ENCODE measurements around the gene SEMA6A. TPM values are rescaled to one million over a fixed set of nuclear protein-coding genes. Genes with fewer than 3 reads are reported as not detected.
"Not testable (repeated sequence)": the region's sequence is repeated elsewhere in the genome, so short reads cannot be mapped to it uniquely, and the experiment has no call there.

The SEMA6A gene
- total RNA-seq, 1 experiment from 2014 or later = not detected

- no peaks in the 10 kb centered on the region for H4K20me1 ChIP-seq (ENCODE audit: low read length)
- H3K9me2 ChIP-seq (replicated peaks; ENCODE audit: low read length) = no peaks in the 10 kb centered on the region
- H3K9me3 ChIP-seq (ENCODE audit: low read length) = peaks cover 5% of the 10 kb centered on the region; the same call in 1 of the 2 replicates
- H3K36me3 ChIP-seq (ENCODE audit: low read depth, low read length) = no peaks in the 10 kb centered on the region; the same call in 1 of the 2 replicates
- H3K4me2 ChIP-seq (ENCODE audit: low read length) = no peak overlapping the region
- TF ChIP-seq EZH2 (IDR thresholded peaks at IDR 0.05; ENCODE audit: low read length, unreplicated experiment) (no peak), EZH2phosphoT487 (IDR thresholded peaks at IDR 0.05; ENCODE audit: borderline replicate concordance, low read length) (no peak)
- no peak overlapping the region for H2AFZ ChIP-seq (ENCODE audit: low read length)
- no peak overlapping the region for H3K27ac ChIP-seq (ENCODE audit: low read length)
- BruUV-seq (replicated peaks) = no TSS peak
- intact Hi-C loops (cut with micrococcal nuclease) = no loop called here
- DNase-seq = no peak
- H3F3A ChIP-seq (ENCODE audit: low read length, unreplicated experiment) = no peaks in the 10 kb centered on the region
- no peak overlapping the region for H3K9ac ChIP-seq (ENCODE audit: low read length)
- ATAC-seq = no peak
- H3K79me2 ChIP-seq (ENCODE audit: low read length) = no peaks in the 10 kb centered on the region
- POLR2A ChIA-PET (ENCODE audit: unreplicated experiment) = no interaction called here
- H3K4me3 ChIP-seq (ENCODE audit: low read length) = no peak overlapping the region
- H3K27me3 ChIP-seq (ENCODE audit: low read length) = no peaks in the 10 kb centered on the region
- H3K4me1 ChIP-seq (ENCODE audit: insufficient read depth, low read length) = peaks cover 6% of the 10 kb centered on the region; the same call in 1 of the 2 replicates
- CTCF ChIA-PET = no interaction called here
Measured at GRCh38 chr5:116546033-116546742, 28.4 kb downstream of the SEMA6A start.

DNA sequence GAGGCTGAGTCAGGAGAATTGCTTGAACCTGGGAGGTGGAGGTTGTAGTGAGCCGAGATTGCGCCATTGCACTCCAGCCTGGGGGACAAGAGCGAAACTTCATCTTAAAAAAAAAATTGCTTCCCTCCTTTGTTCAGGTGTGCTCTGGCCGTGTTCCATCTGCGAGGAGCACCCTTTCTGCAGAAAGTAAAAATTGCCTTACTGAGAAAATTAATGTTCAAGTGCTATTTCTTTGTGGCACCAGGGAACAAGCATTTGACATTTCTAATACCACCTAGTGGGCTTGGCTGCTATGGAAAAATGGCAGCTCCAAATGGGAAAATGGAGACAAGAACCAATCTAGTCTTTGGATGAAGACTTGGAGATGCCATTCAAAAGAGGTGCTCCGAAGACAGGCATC, 29.2 kb downstream of the SEMA6A start:
- BruUV-seq (replicated peaks); DNase-seq; intact Hi-C loops (cut with micrococcal nuclease): not testable (repeated sequence)

DNA sequence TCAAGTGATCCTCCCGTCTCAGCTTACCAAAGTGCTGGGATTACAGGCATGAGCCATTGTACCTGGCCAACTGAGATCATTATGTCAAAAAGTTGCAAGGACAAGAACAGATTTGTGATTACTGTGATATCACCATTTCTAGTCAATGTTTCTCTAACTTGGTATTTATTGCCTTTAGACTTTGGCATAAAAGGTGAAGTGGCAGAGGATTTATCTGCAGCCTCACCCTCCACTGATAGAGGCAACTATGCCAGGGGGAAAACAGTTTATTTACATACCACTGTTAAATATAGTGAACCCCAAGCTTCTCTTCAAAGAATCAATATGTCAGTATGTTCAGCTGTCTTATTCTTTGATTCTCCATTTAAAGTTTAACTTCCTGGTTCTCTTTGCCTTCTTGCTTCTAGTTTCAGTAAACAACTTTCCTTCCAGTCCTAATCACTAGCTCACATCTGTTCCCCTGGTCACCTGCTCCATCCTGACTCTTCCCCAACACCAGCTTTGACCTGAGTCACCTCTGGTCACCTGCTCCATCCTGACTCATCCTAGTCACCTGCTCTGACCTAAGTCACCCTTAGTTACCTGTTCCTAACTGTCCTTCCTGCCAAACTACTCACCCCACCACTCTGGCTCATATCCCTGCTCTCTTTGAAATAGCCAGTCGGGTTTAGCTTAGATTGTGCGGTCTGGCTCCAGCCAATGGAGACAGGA, 29.9 kb downstream of the SEMA6A start:
- no peaks in the 10 kb centered on the region for H3K79me2 ChIP-seq (ENCODE audit: low read length)
- CTCF ChIA-PET = no interaction called here

More for the DNA sequence above, 29.2 kb downstream of the SEMA6A start:
- H3K9me2 ChIP-seq (replicated peaks; ENCODE audit: low read length); H3K9ac ChIP-seq (ENCODE audit: low read length); H3F3A ChIP-seq (ENCODE audit: low read length, unreplicated experiment); H3K27me3 ChIP-seq (ENCODE audit: low read length); H3K9me3 ChIP-seq (ENCODE audit: low read length); H3K4me1 ChIP-seq (ENCODE audit: insufficient read depth, low read length); H3K79me2 ChIP-seq (ENCODE audit: low read length); POLR2A ChIA-PET (ENCODE audit: unreplicated experiment); CTCF ChIA-PET; H3K4me2 ChIP-seq (ENCODE audit: low read length); H4K20me1 ChIP-seq (ENCODE audit: low read length); H3K27ac ChIP-seq (ENCODE audit: low read length); H3K4me3 ChIP-seq (ENCODE audit: low read length); H3K36me3 ChIP-seq (ENCODE audit: low read depth, low read length); ATAC-seq; H2AFZ ChIP-seq (ENCODE audit: low read length): not testable (repeated sequence)

More for the DNA sequence above, 29.9 kb downstream of the SEMA6A start:
- Histone ChIP-seq H3K27me3 (ENCODE audit: low read length) (no peaks in the 10 kb centered on the region), H3K27ac (ENCODE audit: low read length) (no peak overlapping the region), H3F3A (ENCODE audit: low read length, unreplicated experiment) (no peaks in the 10 kb centered on the region), H3K4me3 (ENCODE audit: low read length) (no peak overlapping the region), H3K9me2 (replicated peaks; ENCODE audit: low read length) (no peaks in the 10 kb centered on the region), H3K9ac (ENCODE audit: low read length) (no peak overlapping the region), H3K9me3 (ENCODE audit: low read length) (peaks cover 5% of the 10 kb centered on the region; the same call in 1 of the 2 replicates), H2AFZ (ENCODE audit: low read length) (no peak overlapping the region), H4K20me1 (ENCODE audit: low read length) (no peaks in the 10 kb centered on the region), H3K36me3 (ENCODE audit: low read depth, low read length) (no peaks in the 10 kb centered on the region; the same call in 1 of the 2 replicates), H3K4me1 (ENCODE audit: insufficient read depth, low read length) (peaks cover 6% of the 10 kb centered on the region; the same call in 1 of the 2 replicates), H3K4me2 (ENCODE audit: low read length) (no peak overlapping the region)
- no TSS peak for BruUV-seq (replicated peaks)
- no peak for DNase-seq
- TF ChIP-seq CTCF (conservative IDR thresholded peaks at IDR 0.05; ENCODE audit: low read depth, low read length) (no peak), EZH2phosphoT487 (IDR thresholded peaks at IDR 0.05; ENCODE audit: borderline replicate concordance, low read length) (no peak), EZH2 (IDR thresholded peaks at IDR 0.05; ENCODE audit: low read length, unreplicated experiment) (no peak)
- intact Hi-C loops (cut with micrococcal nuclease) = no loop called here
- ATAC-seq = no peak
- POLR2A ChIA-PET (ENCODE audit: unreplicated experiment) = no interaction called here

All from PC-3 (cell line).